H1 (cell line): ENCODE results near the gene HDHD3. TPM values are rescaled to one million over a fixed set of nuclear protein-coding genes. Genes with fewer than 3 reads are reported as not detected.

Source experiments
- CTCF ChIA-PET: fragments of 300-600 bp; sonication (Branson Sonifier 250); formaldehyde crosslinking; loops from one replicate; lab custom pipeline; 2021; ENCODE audit not compliant: partially characterized antibody; lab: Charles Lee
- POLR2A ChIA-PET: fragments of 300-600 bp; sonication (Branson Sonifier 250); formaldehyde crosslinking; loops from one replicate; lab custom pipeline; 2021; ENCODE audit warnings: inconsistent platforms; ENCODE audit not compliant: partially characterized antibody; lab: Charles Lee
- DNase-seq, 2 experiments: peaks; one replicate each; pipeline versions ENCODE4 v3.0.0 to v3.0.0-alpha.2; 2010 to 2022; ENCODE audit warnings: low spot score in 2 of 2, low read depth in 1 of 2, mixed read lengths in 1 of 2
- FAIRE-seq: peaks from 2 replicates; lab custom pipeline; 2011; peaks lifted over from hg19 to GRCh38; lab: Jason Lieb, UNC
- H2AFZ ChIP-seq: 2 replicates; pipeline ENCODE4 v1.8.1; 2012; ENCODE audit warnings: low read length, inconsistent platforms
- H2AK5ac ChIP-seq: 2 replicates; pipeline ENCODE4 v1.6.1; 2013; ENCODE audit warnings: low read depth, low read length
- H2BK120ac ChIP-seq: replicated peaks from 2 replicates; pipeline ENCODE3; 2013; ENCODE audit warnings: low read depth, low read length, inconsistent platforms
- H2BK12ac ChIP-seq: 2 replicates; pipeline ENCODE4 v1.6.1; 2013; ENCODE audit warnings: low read depth, low read length
- H2BK15ac ChIP-seq: 2 replicates; pipeline ENCODE4 v1.6.1; 2013; ENCODE audit warnings: low read length
- H2BK20ac ChIP-seq: 2 replicates; pipeline ENCODE4 v1.6.1; 2013; ENCODE audit warnings: low read length
- H2BK5ac ChIP-seq: 2 replicates; pipeline ENCODE4 v1.6.1; 2013; ENCODE audit warnings: low read depth, low read length
- H3K14ac ChIP-seq: 2 replicates; pipeline ENCODE4 v1.6.1; 2013; ENCODE audit warnings: inconsistent platforms; ENCODE audit not compliant: insufficient read length
- H3K18ac ChIP-seq: 2 replicates; pipeline ENCODE4 v1.6.1; 2013; ENCODE audit warnings: low read length; ENCODE audit errors: extremely low read depth
- H3K23ac ChIP-seq: 2 replicates; pipeline ENCODE4 v1.6.1; 2013; ENCODE audit warnings: inconsistent platforms; ENCODE audit not compliant: insufficient read length
- H3K23me2 ChIP-seq: 2 replicates; pipeline ENCODE4 v1.6.1; 2013; ENCODE audit warnings: low read depth, low read length
- H3K27ac ChIP-seq: 2 replicates; pipeline ENCODE4 v1.6.1; 2011; ENCODE audit warnings: low read depth, low read length, inconsistent platforms
- H3K27me3 ChIP-seq, 4 experiments: replicated peaks in 1 of 4; 1 replicate in 1 of 4; 2 replicates in 3 of 4; pipeline versions ENCODE4 v1.6.1 to v1.8.1; 2011 to 2013; ENCODE audit warnings: low read length in 3 of 4, mild to moderate bottlenecking in 3 of 4, inconsistent platforms in 2 of 4, mixed read lengths in 2 of 4, moderate library complexity in 1 of 4; ENCODE audit not compliant: control insufficient read depth in 3 of 4, insufficient read depth in 3 of 4; ENCODE audit errors: extremely low read depth in 1 of 4
- H3K36me3 ChIP-seq, 4 experiments: 2 replicates each; pipeline versions ENCODE4 v1.6.1 to v1.8.1; 2011 to 2013; ENCODE audit warnings: mild to moderate bottlenecking in 4 of 4, low read length in 3 of 4, moderate library complexity in 2 of 4, control low read depth in 1 of 4, inconsistent platforms in 1 of 4; ENCODE audit not compliant: insufficient read depth in 4 of 4, control insufficient read depth in 2 of 4
- H3K4ac ChIP-seq: replicated peaks from 2 replicates; pipeline ENCODE3; 2013; ENCODE audit warnings: low read length, low read depth, mixed read lengths, inconsistent platforms; ENCODE audit not compliant: insufficient read length
- H3K4me1 ChIP-seq, 4 experiments: replicated peaks in 1 of 4; 1 replicate in 1 of 4; 2 replicates in 3 of 4; pipeline versions ENCODE4 v1.6.1 to v1.8.1; 2011 to 2013; ENCODE audit warnings: low read length in 3 of 4, inconsistent platforms in 2 of 4, mixed read lengths in 1 of 4; ENCODE audit not compliant: insufficient read depth in 4 of 4, control insufficient read depth in 3 of 4
- H3K4me2 ChIP-seq, 2 experiments: 2 replicates each; pipeline versions ENCODE4 v1.6.1 to v1.8.1; 2011 to 2013; ENCODE audit warnings: low read depth in 2 of 2, low read length in 2 of 2, control low read depth in 1 of 2, inconsistent platforms in 1 of 2, mild to moderate bottlenecking in 1 of 2; ENCODE audit not compliant: insufficient read depth in 1 of 2
- H3K4me3 ChIP-seq, 4 experiments: fragments of 200-600, 300-600 bp in 1 of 4; sonication (generic), shearing (Covaris generic), sonication (Bioruptor Twin) in 1 of 4; 2 replicates each; pipeline versions ENCODE4 v1.5.1 to v1.8.1; 2011 to 2016; ENCODE audit warnings: low read length in 4 of 4, low read depth in 3 of 4, control low read depth in 2 of 4, inconsistent platforms in 2 of 4, mild to moderate bottlenecking in 2 of 4, mixed read lengths in 1 of 4, moderate library complexity in 1 of 4; ENCODE audit not compliant: insufficient read depth in 2 of 4; ENCODE audit errors: extremely low read depth in 1 of 4
- H3K56ac ChIP-seq: replicated peaks from 2 replicates; pipeline ENCODE3; 2013; ENCODE audit warnings: low read depth, mild to moderate bottlenecking, mixed read lengths, low read length, inconsistent platforms; ENCODE audit not compliant: insufficient read length
- H3K79me1 ChIP-seq: 2 replicates; pipeline ENCODE4 v1.6.1; 2013; ENCODE audit warnings: low read depth, low read length, control low read depth
- H3K79me2 ChIP-seq, 2 experiments: 2 replicates each; pipeline versions ENCODE4 v1.6.1 to v1.8.1; 2012 to 2013; ENCODE audit warnings: low read length in 2 of 2, mild to moderate bottlenecking in 2 of 2, inconsistent platforms in 1 of 2; ENCODE audit not compliant: insufficient read depth in 2 of 2, control insufficient read depth in 1 of 2
- H3K9ac ChIP-seq, 4 experiments: replicated peaks in 1 of 4; 1 replicate in 1 of 4; 2 replicates in 3 of 4; pipeline versions ENCODE4 v1.6.1 to v1.8.1; 2011 to 2013; ENCODE audit warnings: low read depth in 3 of 4, low read length in 3 of 4, control low read depth in 2 of 4, mild to moderate bottlenecking in 2 of 4, moderate library complexity in 2 of 4, inconsistent platforms in 1 of 4; ENCODE audit errors: extremely low read depth in 1 of 4
- H3K9me3 ChIP-seq, 2 experiments: 2 replicates each; pipeline versions ENCODE4 v1.6.1 to v1.8.1; 2012 to 2013; ENCODE audit warnings: mild to moderate bottlenecking in 2 of 2, moderate library complexity in 2 of 2, control low read depth in 1 of 2, inconsistent platforms in 1 of 2, low read depth in 1 of 2, low read length in 1 of 2, mixed read lengths in 1 of 2; ENCODE audit not compliant: insufficient read depth in 2 of 2
- H4K20me1 ChIP-seq, 2 experiments: replicated peaks in 1 of 2; 2 replicates each; pipeline versions ENCODE3 to v1.8.1; 2011 to 2013; ENCODE audit warnings: inconsistent platforms in 2 of 2, low read length in 2 of 2, mild to moderate bottlenecking in 1 of 2; ENCODE audit not compliant: insufficient read depth in 2 of 2, control insufficient read depth in 1 of 2
- H4K5ac ChIP-seq: 2 replicates; pipeline ENCODE4 v1.6.1; 2013; ENCODE audit warnings: low read length, low read depth, mixed read lengths, inconsistent platforms; ENCODE audit not compliant: insufficient read length
- H4K8ac ChIP-seq: 2 replicates; pipeline ENCODE4 v1.8.0; 2013; ENCODE audit warnings: mild to moderate bottlenecking, moderate library complexity, low read length, inconsistent platforms; ENCODE audit not compliant: insufficient read depth; ENCODE audit errors: extremely low read depth
- H4K91ac ChIP-seq: replicated peaks from 2 replicates; pipeline ENCODE3; 2013; ENCODE audit warnings: low read length, mixed read lengths, inconsistent platforms; ENCODE audit not compliant: insufficient read length
- CEBPB ChIP-seq: IDR thresholded peaks from 2 replicates; pipeline ENCODE4 v1.6.1; 2012; ENCODE audit warnings: low read depth, low read length
- CHD1 ChIP-seq: IDR thresholded peaks from 2 replicates; pipeline ENCODE4 v1.6.1; 2012; ENCODE audit warnings: low read depth, low read length, improper control_type of control experiment
- CREB1 ChIP-seq: IDR thresholded peaks from 2 replicates; pipeline ENCODE4 v1.6.1; 2012; ENCODE audit warnings: inconsistent platforms
- CTBP2 ChIP-seq: IDR thresholded peaks from 2 replicates; pipeline ENCODE4 v1.7.0; 2011; ENCODE audit warnings: borderline replicate concordance, mild to moderate bottlenecking, moderate library complexity, mixed read lengths, low read length; ENCODE audit not compliant: insufficient read depth, insufficient read length
- E2F6 ChIP-seq: IDR thresholded peaks from 2 replicates; pipeline ENCODE4 v1.6.1; 2012; ENCODE audit warnings: inconsistent platforms
- HDAC6 ChIP-seq: IDR thresholded peaks from one replicate; pipeline ENCODE4 v1.7.1; 2012; ENCODE audit warnings: low read depth, mild to moderate bottlenecking, inconsistent platforms, low read length, moderate library complexity
- JUN ChIP-seq: IDR thresholded peaks from 2 replicates; pipeline ENCODE4 v1.6.1; 2011; ENCODE audit warnings: low read depth, mild to moderate bottlenecking, improper control_type of control experiment, low read length
- KDM5A ChIP-seq: fragments of 200-600 bp; IDR thresholded peaks from 2 replicates; pipeline ENCODE4 v1.7.1; 2012; ENCODE audit warnings: mild to moderate bottlenecking, low read length, inconsistent platforms, mixed read lengths
- POLR2A ChIP-seq, 2 experiments: IDR thresholded peaks; 1 replicate in 1 of 2; 2 replicates in 1 of 2; pipeline ENCODE4 v1.6.1; 2011; ENCODE audit warnings: low read depth in 2 of 2, low read length in 2 of 2, mild to moderate bottlenecking in 2 of 2; ENCODE audit errors: control extremely low read depth in 1 of 2
- RFX5 ChIP-seq: IDR thresholded peaks from 2 replicates; pipeline ENCODE4 v1.6.1; 2011; ENCODE audit warnings: low read depth, low read length, improper control_type of control experiment, borderline replicate concordance
- RNF2 ChIP-seq: fragments of 200-900, 300-1000 bp; sonication (generic); IDR thresholded peaks from 2 replicates; pipeline ENCODE4 v1.7.1; 2016; ENCODE audit warnings: borderline replicate concordance, low read depth, mild to moderate bottlenecking, antibody characterized with exemption, low read length; ENCODE audit not compliant: poor library complexity, severe bottlenecking; ENCODE audit errors: missing control alignments
- SIN3A ChIP-seq, 2 experiments: IDR thresholded peaks in 1 of 2; conservative IDR thresholded peaks in 1 of 2; 2 replicates each; pipeline ENCODE4 v1.6.1; 2011 to 2012; ENCODE audit warnings: low read length in 2 of 2, improper control_type of control experiment in 1 of 2, low read depth in 1 of 2, mild to moderate bottlenecking in 1 of 2
- SUZ12 ChIP-seq: fragments of 200-600 bp; sonication (generic); IDR thresholded peaks from 2 replicates; pipeline ENCODE4 v1.6.1; 2012; ENCODE audit warnings: mild to moderate bottlenecking, inconsistent platforms, low read length, moderate library complexity, mixed read lengths
- WGBS, 2 experiments: shearing (Covaris generic) in 1 of 2; methylation state at CpG; one replicate each; pipeline versions ENCODE4 v1.1.6 to v1.1.7; 2013 to 2015; ENCODE audit warnings: low lambda C conversion rate in 2 of 2, mixed read lengths in 2 of 2, inconsistent platforms in 1 of 2, low coverage in 1 of 2, missing lambda C conversion rate in 1 of 2; ENCODE audit not compliant: insufficient replicate concordance in 2 of 2, insufficient coverage in 1 of 2, insufficient read length in 1 of 2; ENCODE audit errors: extremely low coverage in 1 of 2, missing lambda C conversion rate in 1 of 2; 5-methylcytosine and 5-hydroxymethylcytosine counted together
- polyA plus RNA-seq, 7 experiments: library from polyadenylated mRNA; depleted of rRNA in 3 of 7; stranded (reverse) in 5 of 7; unstranded in 2 of 7; fragments of >200 nt in 5 of 7; fragments of 200-250 nt in 2 of 7; gene quantifications; 1 replicate in 5 of 7; 2 replicates in 1 of 7; 4 replicates in 1 of 7; pipeline versions ENCODE4 v1.2.1 to v1.2.3, GENCODE V29; 2011 to 2013; ENCODE audit warnings: missing spikeins in 2 of 7, mixed read lengths in 2 of 7
- total RNA-seq: library from RNA; stranded (reverse); fragmentation: NEBNext Ultra II Directional; extraction: Animal tissue kit (Norgen Biotek cat#: 25700); gene quantifications from 2 replicates; pipeline ENCODE4 v1.2.1, GENCODE V29; 2021

The HDHD3 gene
- total and polyA plus RNA-seq, 2 of the 8 experiments (the other 6 are each of a cell fraction or from before 2014, with no cell fraction given) = 12.1 to 25.3 TPM

GRCh38 chr9:113421726-113422125 lies 44.9 kb upstream of the HDHD3 start:
- no peaks in the 10 kb centered on the region for H3K9me3 ChIP-seq
- POLR2A ChIA-PET = interaction anchor here (1.4 kb wide), 1 partner anchor 12 kb away, joined by 4 read pairs; the partner anchor contains the start of genes C9orf43 and POLE3
- CTCF ChIA-PET = interaction anchor here (0.8 to 4.0 kb wide), 3 partner anchors 12 to 233 kb away, joined by 3 to 13 read pairs (median 4); no protein-coding TSS in a partner anchor
- TF ChIP-seq JUN (no peak), CEBPB (no peak), POLR2A (IDR thresholded peaks at IDR 0.05; ENCODE audit: control extremely low read depth in 1 of 2, low read depth in 2 of 2, low read length in 2 of 2) (no peak), CTBP2 (no peak), CHD1 (no peak), CREB1 (no peak), SUZ12 (no peak), SIN3A (conservative IDR thresholded peaks at IDR 0.05 in 1 of 2, IDR thresholded peaks at IDR 0.05 in 1 of 2; ENCODE audit: low read depth in 1 of 2, low read length in 2 of 2) (no peak), RNF2 (no peak), RFX5 (no peak), HDAC6 (no peak), E2F6 (no peak), KDM5A (no peak)

More at GRCh38 chr9:113421726-113422125, 44.9 kb upstream of the HDHD3 start:
- Histone ChIP-seq H2AK5ac (no peak overlapping the region), H3K27me3 (no peaks in the 10 kb centered on the region), H3K23me2 (no peaks in the 10 kb centered on the region), H3K56ac (no peak overlapping the region), H4K5ac (no peak overlapping the region), H3K79me2 (no peaks in the 10 kb centered on the region), H2BK15ac (no peak overlapping the region), H3K9ac (no peak overlapping the region), H3K27ac (no peak overlapping the region), H3K4me3 (no peak overlapping the region), H4K20me1 (no peaks in the 10 kb centered on the region), H2AFZ (no peak overlapping the region), H3K4me2 (no peak overlapping the region), H3K4ac (no peak overlapping the region), H3K14ac (no peak overlapping the region), H3K23ac (no peak overlapping the region), H2BK5ac (no peak overlapping the region), H2BK12ac (no peak overlapping the region), H3K79me1 (no peaks in the 10 kb centered on the region), H3K36me3 (no peaks in the 10 kb centered on the region), H4K8ac (no peak overlapping the region), H3K18ac (no peak overlapping the region), H3K4me1 (no peaks in the 10 kb centered on the region), H2BK20ac (no peak overlapping the region), H4K91ac (no peak overlapping the region), H2BK120ac (no peak overlapping the region)
- FAIRE-seq (no peak), DNase-seq (no peak)
- WGBS, 2 experiments = 80% methylated on average over 3 of the region's 3 CpGs; no CpG with 5 or more reads in 1 of the 2 experiments
